Keratinocyte (primary cell): ENCODE results near the gene CACNB4. TPM values are rescaled to one million over a fixed set of nuclear protein-coding genes. Genes with fewer than 3 reads are reported as not detected.

Experiments
- DNase-seq: peaks from one replicate; pipeline ENCODE4 v3.0.0-alpha.2; 2011; ENCODE audit warnings: low read depth, missing footprints, low spot score
- FAIRE-seq: peaks from 2 replicates; lab custom pipeline; 2011; peaks lifted over from hg19 to GRCh38; lab: Jason Lieb, UNC
- H2AFZ ChIP-seq: 2 replicates; pipeline ENCODE4 v1.6.0; 2012; ENCODE audit warnings: low read length, control low read depth, inconsistent platforms; ENCODE audit not compliant: control insufficient read depth
- H3K27ac ChIP-seq: 2 replicates; pipeline ENCODE4 v1.5.1; 2011; ENCODE audit warnings: low read length; ENCODE audit not compliant: control insufficient read depth, insufficient read depth
- H3K27me3 ChIP-seq: 3 replicates; pipeline ENCODE4 v1.6.0; 2011; ENCODE audit warnings: low read length; ENCODE audit not compliant: control insufficient read depth, insufficient read depth; ENCODE audit errors: extremely low read depth
- H3K36me3 ChIP-seq, 2 experiments: 2 replicates in 1 of 2; 3 replicates in 1 of 2; pipeline ENCODE4 v1.5.1; 2011; ENCODE audit warnings: low read length in 2 of 2, mild to moderate bottlenecking in 1 of 2; ENCODE audit not compliant: control insufficient read depth in 2 of 2, insufficient read depth in 2 of 2; ENCODE audit errors: extremely low read depth in 1 of 2
- H3K4me1 ChIP-seq: 3 replicates; pipeline ENCODE4 v1.5.1; 2011; ENCODE audit warnings: low read length; ENCODE audit not compliant: control insufficient read depth, insufficient read depth; ENCODE audit errors: extremely low read depth
- H3K4me2 ChIP-seq: 3 replicates; pipeline ENCODE4 v1.6.0; 2011; ENCODE audit warnings: low read depth, low read length; ENCODE audit not compliant: control insufficient read depth, insufficient read depth; ENCODE audit errors: extremely low read depth
- H3K4me3 ChIP-seq, 3 experiments: fragments of 200-600 bp in 1 of 3; sonication (generic) in 1 of 3; 2 replicates in 2 of 3; 3 replicates in 1 of 3; pipeline ENCODE4 v1.5.1; 2011 to 2016; ENCODE audit warnings: low read length in 3 of 3, mild to moderate bottlenecking in 3 of 3, control low read depth in 2 of 3, inconsistent platforms in 1 of 3, low read depth in 1 of 3, mixed read lengths in 1 of 3, mixed run types in 1 of 3, moderate library complexity in 1 of 3; ENCODE audit not compliant: control insufficient read depth in 2 of 3, insufficient read depth in 2 of 3; ENCODE audit errors: extremely low read depth in 1 of 3
- H3K79me2 ChIP-seq: 2 replicates; pipeline ENCODE4 v1.6.0; 2012; ENCODE audit warnings: low read length; ENCODE audit not compliant: control insufficient read depth, insufficient read depth
- H3K9ac ChIP-seq: 3 replicates; pipeline ENCODE4 v1.6.0; 2011; ENCODE audit warnings: low read length; ENCODE audit not compliant: control insufficient read depth, insufficient read depth; ENCODE audit errors: extremely low read depth
- H3K9me1 ChIP-seq: 3 replicates; pipeline ENCODE4 v1.6.0; 2011; ENCODE audit warnings: low read length; ENCODE audit not compliant: control insufficient read depth, insufficient read depth; ENCODE audit errors: extremely low read depth
- H3K9me3 ChIP-seq: 2 replicates; pipeline ENCODE4 v1.5.1; 2012; ENCODE audit warnings: low read depth, low read length; ENCODE audit not compliant: control insufficient read depth
- H4K20me1 ChIP-seq: 3 replicates; pipeline ENCODE4 v1.6.0; 2011; ENCODE audit warnings: low read length; ENCODE audit not compliant: control insufficient read depth, insufficient read depth; ENCODE audit errors: extremely low read depth
- CTCF ChIP-seq, 3 experiments: IDR thresholded peaks in 1 of 3; conservative IDR thresholded peaks in 1 of 3; optimal IDR thresholded peaks in 1 of 3; 2 replicates in 2 of 3; 3 replicates in 1 of 3; pipeline versions ENCODE3 to v1.5.1; 2011; ENCODE audit warnings: low read length in 3 of 3, mild to moderate bottlenecking in 3 of 3, moderate library complexity in 2 of 3, control low read depth in 1 of 3, inconsistent platforms in 1 of 3; ENCODE audit not compliant: insufficient read depth in 2 of 3; ENCODE audit errors: extremely low read depth in 1 of 3
- EZH2 ChIP-seq: IDR thresholded peaks from one replicate; pipeline ENCODE4 v1.6.1; 2012; ENCODE audit warnings: inconsistent platforms, mild to moderate bottlenecking, low read length, moderate library complexity
- dilution Hi-C: fragments of 300-500 bp; cut with MboI; formaldehyde crosslinking; loops from one replicate; pipeline ENCODE4 v1.7.0; 2020; ENCODE audit warnings: low sequenced_read_pairs; ENCODE audit not compliant: extremely low pct_ligation_motif_present
- polyA plus RNA-seq, 5 experiments: library from polyadenylated mRNA; depleted of rRNA in 3 of 5; stranded (reverse) in 3 of 5; stranded (forward) in 1 of 5; unstranded in 1 of 5; fragments of >200 nt; gene quantifications; 1 replicate in 1 of 5; 2 replicates in 3 of 5; 3 replicates in 1 of 5; pipeline versions ENCODE4 v1.2.1 to v1.2.3, GENCODE V29; 2011 to 2012; ENCODE audit warnings: missing spikeins in 2 of 5, low read depth in 1 of 5, low replicate concordance in 1 of 5

CACNB4 gene
- polyA plus RNA-seq, 1 donor (not counting 4 experiments of a cell fraction or from before 2014, with no cell fraction given) = 0.30 TPM

GRCh38 chr2:152042636-152043615 lies 55.9 kb downstream of the CACNB4 start:
- no peaks in the 10 kb centered on the region for H4K20me1 ChIP-seq
- H3K9me1 ChIP-seq = no peaks in the 10 kb centered on the region
- no peak overlapping the region for H3K4me2 ChIP-seq
- no peak overlapping the region for H3K27ac ChIP-seq
- H3K9ac ChIP-seq = no peak overlapping the region
- H3K36me3 ChIP-seq = no peaks in the 10 kb centered on the region
- DNase-seq (no peak), FAIRE-seq (no peak)
- dilution Hi-C loops = no loop called here
- H3K79me2 ChIP-seq = no peaks in the 10 kb centered on the region
- peaks cover 7% of the 10 kb centered on the region for H3K27me3 ChIP-seq
- TF ChIP-seq EZH2 = no peak
- TF ChIP-seq CTCF (optimal IDR thresholded peaks at IDR 0.05 in 1 of 3, IDR thresholded peaks at IDR 0.05 in 1 of 3, conservative IDR thresholded peaks at IDR 0.05 in 1 of 3; ENCODE audit: extremely low read depth in 1 of 3, insufficient read depth in 2 of 3, low read length in 3 of 3) = no peak
- no peaks in the 10 kb centered on the region for H3K4me1 ChIP-seq
- no peak overlapping the region for H2AFZ ChIP-seq
- H3K9me3 ChIP-seq = no peaks in the 10 kb centered on the region
- H3K4me3 ChIP-seq = no peak overlapping the region

GRCh38 chr2:152038441-152038958 lies 60.3 kb downstream of the CACNB4 start:
- no peak for DNase-seq
- Histone ChIP-seq H3K79me2 (no peaks in the 10 kb centered on the region), H3K9ac (no peak overlapping the region), H3K27ac (no peak overlapping the region), H3K9me1 (no peaks in the 10 kb centered on the region), H3K4me3 (no peak overlapping the region), H3K36me3 (no peaks in the 10 kb centered on the region), H3K4me2 (no peak overlapping the region), H3K4me1 (no peaks in the 10 kb centered on the region), H2AFZ (no peak overlapping the region), H3K27me3 (peaks cover under 1% of the 10 kb centered on the region), H4K20me1 (no peaks in the 10 kb centered on the region), H3K9me3 (no peaks in the 10 kb centered on the region)
- TF ChIP-seq EZH2 (no peak), CTCF (optimal IDR thresholded peaks at IDR 0.05 in 1 of 3, IDR thresholded peaks at IDR 0.05 in 1 of 3, conservative IDR thresholded peaks at IDR 0.05 in 1 of 3; ENCODE audit: extremely low read depth in 1 of 3, insufficient read depth in 2 of 3, low read length in 3 of 3) (no peak)
- dilution Hi-C loops = no loop called here
- no peak for FAIRE-seq
